CD4-positive, alpha-beta T cell treated with Interleukin-15 for 4 hours (primary cell): ENCODE results near the gene RHOJ.
"Not testable (repeated sequence)": the region's sequence is repeated elsewhere in the genome, so short reads cannot be mapped to it uniquely, and the experiment has no call there.

Experiments
- DNase-seq: peaks from one replicate; pipeline ENCODE4 v3.0.0-alpha.2; 2020; ENCODE audit warnings: low spot score

Gene RHOJ

GRCh38 chr14:63268771-63269170, 64.5 kb downstream of the RHOJ start:
- no peak for DNase-seq

GRCh38 chr14:63269561-63270225, 65.5 kb downstream of the RHOJ start:
- DNase-seq, result no peak

- no peak for DNase-seq
Measured at GRCh38 chr14:63273129-63273528, 68.9 kb downstream of the RHOJ start.

- DNase-seq, result no peak
Measured at GRCh38 chr14:63273717-63274655, 69.7 kb downstream of the RHOJ start.

GRCh38 chr14:63275611-63276010, 71.4 kb downstream of the RHOJ start:
- DNase-seq, result no peak

- DNase-seq, result no peak
Measured at GRCh38 chr14:63276016-63276415, 71.8 kb downstream of the RHOJ start.

- peak; percentile 12 for DNase-seq
Measured at GRCh38 chr14:63276492-63277342, 72.5 kb downstream of the RHOJ start.

- DNase-seq, result no peak
Measured at GRCh38 chr14:63277591-63278183, 73.4 kb downstream of the RHOJ start.

GRCh38 chr14:63279933-63280332, 75.7 kb downstream of the RHOJ start:
- DNase-seq, result not testable (repeated sequence)

- no peak for DNase-seq
Measured at GRCh38 chr14:63282997-63283883, 79.0 kb downstream of the RHOJ start.

GRCh38 chr14:63283884-63284248, 79.6 kb downstream of the RHOJ start:
- no peak for DNase-seq

GRCh38 chr14:63286071-63286470, 81.8 kb downstream of the RHOJ start:
- no peak for DNase-seq

- no peak for DNase-seq
Measured at GRCh38 chr14:63287666-63288483, 83.6 kb downstream of the RHOJ start.

- DNase-seq, result no peak
Measured at GRCh38 chr14:63288853-63289252, 84.6 kb downstream of the RHOJ start.

- DNase-seq, result no peak
Measured at GRCh38 chr14:63290741-63291430, 86.6 kb downstream of the RHOJ start.

GRCh38 chr14:63292805-63293204, 88.6 kb downstream of the RHOJ start:
- DNase-seq, result no peak

GRCh38 chr14:63295231-63295685, 91.0 kb downstream of the RHOJ start:
- DNase-seq, result no peak

GRCh38 chr14:63296060-63296563, 91.9 kb downstream of the RHOJ start:
- no peak for DNase-seq

- no peak for DNase-seq
Measured at GRCh38 chr14:63297372-63298063, 93.3 kb downstream of the RHOJ start.
